H9 (cell line): ENCODE results near the gene ANKRD44. TPM values are rescaled to one million over a fixed set of nuclear protein-coding genes. Genes with fewer than 3 reads are reported as not detected.

Experiments
- DNase-seq: peaks from one replicate; pipeline ENCODE4 v3.0.0-alpha.2; 2017
- H2AFZ ChIP-seq: one replicate; pipeline ENCODE4 v1.6.1; 2013; ENCODE audit warnings: mild to moderate bottlenecking, low read length, control low read depth, moderate library complexity
- H2AK5ac ChIP-seq: 2 replicates; pipeline ENCODE4 v1.6.1; 2013; ENCODE audit warnings: low read length, control low read depth, mixed read lengths; ENCODE audit not compliant: insufficient read length
- H2BK120ac ChIP-seq: one replicate; pipeline ENCODE4 v1.6.1; 2013; ENCODE audit warnings: low read depth, mild to moderate bottlenecking, low read length, control low read depth, inconsistent platforms; ENCODE audit not compliant: poor library complexity, severe bottlenecking
- H2BK12ac ChIP-seq: 2 replicates; pipeline ENCODE4 v1.6.1; 2013; ENCODE audit warnings: low read length, control low read depth, mixed read lengths, low read depth; ENCODE audit not compliant: insufficient read length
- H2BK15ac ChIP-seq: 2 replicates; pipeline ENCODE4 v1.6.1; 2013; ENCODE audit warnings: low read depth, low read length, control low read depth
- H2BK20ac ChIP-seq: one replicate; pipeline ENCODE4 v1.6.1; 2013; ENCODE audit warnings: low read depth, mild to moderate bottlenecking, low read length, control low read depth, inconsistent platforms; ENCODE audit not compliant: poor library complexity, severe bottlenecking
- H2BK5ac ChIP-seq: 2 replicates; pipeline ENCODE4 v1.6.1; 2013; ENCODE audit warnings: low read length, control low read depth, mixed read lengths; ENCODE audit not compliant: insufficient read length
- H3K14ac ChIP-seq: 2 replicates; pipeline ENCODE4 v1.6.1; 2013; ENCODE audit warnings: low read length, control low read depth; ENCODE audit not compliant: insufficient read depth
- H3K18ac ChIP-seq: 2 replicates; pipeline ENCODE4 v1.6.1; 2013; ENCODE audit warnings: low read depth, mild to moderate bottlenecking, mixed read lengths, low read length, control low read depth; ENCODE audit not compliant: insufficient read length
- H3K23ac ChIP-seq: 2 replicates; pipeline ENCODE4 v1.6.1; 2013; ENCODE audit warnings: low read length, control low read depth, mixed read lengths, low read depth; ENCODE audit not compliant: insufficient read length
- H3K23me2 ChIP-seq: 2 replicates; pipeline ENCODE4 v1.6.1; 2013; ENCODE audit warnings: low read depth, mild to moderate bottlenecking, mixed read lengths, low read length, control low read depth; ENCODE audit not compliant: insufficient read length, poor library complexity, severe bottlenecking
- H3K27ac ChIP-seq: 2 replicates; pipeline ENCODE4 v1.5.1; 2013; ENCODE audit warnings: low read length, control low read depth, mixed read lengths, low read depth; ENCODE audit not compliant: insufficient read length
- H3K27me3 ChIP-seq: 2 replicates; pipeline ENCODE4 v1.6.1; 2013; ENCODE audit warnings: low read length, control low read depth, inconsistent platforms; ENCODE audit not compliant: insufficient read depth
- H3K4ac ChIP-seq: 2 replicates; pipeline ENCODE4 v1.6.1; 2013; ENCODE audit warnings: low read depth, mild to moderate bottlenecking, control low read depth, inconsistent platforms, low read length, moderate library complexity
- H3K4me1 ChIP-seq: 2 replicates; pipeline ENCODE4 v1.6.1; 2013; ENCODE audit warnings: low read length, control low read depth, inconsistent platforms; ENCODE audit not compliant: insufficient read depth
- H3K4me2 ChIP-seq: 2 replicates; pipeline ENCODE4 v1.6.1; 2013; ENCODE audit warnings: low read length, control low read depth, mixed read lengths; ENCODE audit not compliant: insufficient read length, insufficient read depth
- H3K56ac ChIP-seq: 2 replicates; pipeline ENCODE4 v1.6.1; 2013; ENCODE audit warnings: low read depth, mild to moderate bottlenecking, mixed read lengths, low read length, control low read depth; ENCODE audit not compliant: insufficient read length
- H3K79me1 ChIP-seq: 2 replicates; pipeline ENCODE4 v1.6.1; 2013; ENCODE audit warnings: low read depth, mild to moderate bottlenecking, moderate library complexity, low read length, control low read depth, inconsistent platforms; ENCODE audit not compliant: insufficient read depth, poor library complexity, severe bottlenecking
- H3K79me2 ChIP-seq: 2 replicates; pipeline ENCODE4 v1.6.1; 2013; ENCODE audit warnings: low read length, control low read depth, inconsistent platforms; ENCODE audit not compliant: insufficient read depth
- H3K9ac ChIP-seq: 2 replicates; pipeline ENCODE4 v1.6.1; 2013; ENCODE audit warnings: low read length, control low read depth, mixed read lengths; ENCODE audit not compliant: insufficient read length; ENCODE audit errors: extremely low read depth
- H3K9me3 ChIP-seq: one replicate; pipeline ENCODE4 v1.6.1; 2013; ENCODE audit warnings: low read depth, low read length, inconsistent platforms; ENCODE audit not compliant: control insufficient read depth
- H3T11ph ChIP-seq: one replicate; pipeline ENCODE4 v1.6.1; 2013; ENCODE audit warnings: mild to moderate bottlenecking, low read length, control low read depth, inconsistent platforms
- H4K20me1 ChIP-seq: one replicate; pipeline ENCODE4 v1.6.1; 2013; ENCODE audit not compliant: control insufficient read depth, insufficient read length, insufficient read depth
- H4K5ac ChIP-seq: 2 replicates; pipeline ENCODE4 v1.6.1; 2013; ENCODE audit warnings: low read depth, mild to moderate bottlenecking, mixed read lengths, low read length, control low read depth; ENCODE audit not compliant: insufficient read length
- H4K8ac ChIP-seq: replicated peaks from 2 replicates; pipeline ENCODE4 v1.6.1; 2013; ENCODE audit warnings: low read length, control low read depth, mixed read lengths, low read depth; ENCODE audit not compliant: insufficient read length
- H4K91ac ChIP-seq: 2 replicates; pipeline ENCODE4 v1.6.1; 2013; ENCODE audit warnings: low read depth, mild to moderate bottlenecking, moderate library complexity, mixed read lengths, low read length, control low read depth; ENCODE audit not compliant: insufficient read length
- H3K27ac Mint-ChIP-seq, 3 experiments: 2 replicates in 2 of 3; 3 replicates in 1 of 3; pipeline ENCODE4 v1.8.0; 2020 to 2021; ENCODE audit warnings: mixed read lengths in 3 of 3, mild to moderate bottlenecking in 1 of 3, moderate library complexity in 1 of 3
- H3K27me3 Mint-ChIP-seq: 2 replicates; pipeline ENCODE4 v1.8.0; 2021; ENCODE audit warnings: low read depth, mild to moderate bottlenecking, moderate library complexity, mixed read lengths
- H3K36me3 Mint-ChIP-seq, 3 experiments: 2 replicates in 2 of 3; 3 replicates in 1 of 3; pipeline ENCODE4 v1.8.0; 2020 to 2021; ENCODE audit warnings: low read depth in 3 of 3, mixed read lengths in 3 of 3; ENCODE audit not compliant: insufficient read depth in 1 of 3
- H3K4me1 Mint-ChIP-seq, 2 experiments: 2 replicates each; pipeline ENCODE4 v1.8.0; 2020; ENCODE audit warnings: mixed read lengths in 2 of 2
- H3K4me3 Mint-ChIP-seq, 2 experiments: 2 replicates in 1 of 2; 3 replicates in 1 of 2; pipeline ENCODE4 v1.8.0; 2020 to 2021; ENCODE audit warnings: mild to moderate bottlenecking in 2 of 2, mixed read lengths in 2 of 2, moderate library complexity in 1 of 2
- H3K9me3 Mint-ChIP-seq, 2 experiments: 2 replicates in 1 of 2; 3 replicates in 1 of 2; pipeline ENCODE4 v1.8.0; 2020; ENCODE audit warnings: mild to moderate bottlenecking in 2 of 2, mixed read lengths in 2 of 2, moderate library complexity in 1 of 2
- WGBS: extraction: QIAGEN DNeasy Blood & Tissue Kit; methylation state at CpG from one replicate; pipeline ENCODE4 v1.1.7; 2013; ENCODE audit warnings: missing lambda C conversion rate, low lambda C conversion rate, mixed read lengths; ENCODE audit not compliant: insufficient read length; ENCODE audit errors: extremely low coverage; 5-methylcytosine and 5-hydroxymethylcytosine counted together
- total RNA-seq: library from RNA; stranded (reverse); gene quantifications from 2 replicates; pipeline ENCODE4 v1.2.1, GENCODE V29; 2021
- TF ChIP-seq, protein P1 (sequence below): fragments of 200-600 bp; sonication (generic); conservative IDR thresholded peaks from 3 replicates; pipeline ENCODE4 v1.8.0; 2021; ENCODE audit warnings: antibody characterized with exemption, mild to moderate bottlenecking

ANKRD44 gene
- total RNA-seq, 1 experiment from 2014 or later, result 1.9 TPM

DNA sequence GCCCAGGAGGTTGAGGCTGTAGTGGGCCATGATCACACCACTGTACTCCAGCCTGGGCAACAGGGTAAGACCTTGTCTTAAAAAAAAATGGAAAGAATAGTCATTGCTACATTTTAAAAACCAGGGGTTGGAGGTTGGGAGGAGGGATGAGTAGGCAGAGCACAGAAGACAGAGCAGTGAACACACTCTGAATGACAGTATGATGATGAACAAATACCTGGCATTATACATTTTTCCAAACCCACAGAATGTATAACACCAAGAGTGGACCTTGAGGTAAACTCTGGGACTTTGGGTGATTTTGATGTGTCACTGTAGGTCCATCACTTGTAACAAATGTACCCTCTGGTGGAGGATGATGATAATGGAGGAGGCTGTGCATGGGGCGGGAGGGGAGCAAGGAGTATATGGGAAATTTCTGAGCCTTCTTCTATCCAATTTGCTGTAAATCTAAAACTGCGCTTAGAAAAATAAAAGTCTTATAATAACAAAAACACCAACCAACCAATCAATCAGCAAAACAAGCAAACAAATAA lies 272.6 kb downstream of the ANKRD44 start:
- Histone ChIP-seq H2BK15ac (no peak overlapping the region), H3K9me3 (no peaks in the 10 kb centered on the region), H3K9ac (no peak overlapping the region), H3K18ac (no peak overlapping the region), H3K27ac (no peak overlapping the region), H2BK20ac (no peak overlapping the region), H3K4me2 (no peak overlapping the region), H4K5ac (no peak overlapping the region), H4K20me1 (no peaks in the 10 kb centered on the region), H4K91ac (no peak overlapping the region), H3K23ac (no peak overlapping the region), H3K79me1 (no peaks in the 10 kb centered on the region), H2AK5ac (no peak overlapping the region), H2BK120ac (no peak overlapping the region), H3K23me2 (no peaks in the 10 kb centered on the region), H2AFZ (no peak overlapping the region), H3T11ph (no peak overlapping the region), H3K4me1 (no peaks in the 10 kb centered on the region), H2BK12ac (no peak overlapping the region), H3K14ac (no peak overlapping the region), H3K4ac (no peak overlapping the region), H4K8ac (no peak overlapping the region), H3K27me3 (no peaks in the 10 kb centered on the region), H2BK5ac (no peak overlapping the region), H3K56ac (no peak overlapping the region), H3K79me2 (no peaks in the 10 kb centered on the region)
- Mint-ChIP-seq H3K9me3 (no peaks in the 10 kb centered on the region; a peak in 1 of 5 replicates), H3K4me3 (no peak overlapping the region), H3K27me3 (no peaks in the 10 kb centered on the region), H3K4me1 (no peaks in the 10 kb centered on the region), H3K27ac (no peak overlapping the region), H3K36me3 (no peaks in the 10 kb centered on the region)
- TF ChIP-seq, protein P1, sequence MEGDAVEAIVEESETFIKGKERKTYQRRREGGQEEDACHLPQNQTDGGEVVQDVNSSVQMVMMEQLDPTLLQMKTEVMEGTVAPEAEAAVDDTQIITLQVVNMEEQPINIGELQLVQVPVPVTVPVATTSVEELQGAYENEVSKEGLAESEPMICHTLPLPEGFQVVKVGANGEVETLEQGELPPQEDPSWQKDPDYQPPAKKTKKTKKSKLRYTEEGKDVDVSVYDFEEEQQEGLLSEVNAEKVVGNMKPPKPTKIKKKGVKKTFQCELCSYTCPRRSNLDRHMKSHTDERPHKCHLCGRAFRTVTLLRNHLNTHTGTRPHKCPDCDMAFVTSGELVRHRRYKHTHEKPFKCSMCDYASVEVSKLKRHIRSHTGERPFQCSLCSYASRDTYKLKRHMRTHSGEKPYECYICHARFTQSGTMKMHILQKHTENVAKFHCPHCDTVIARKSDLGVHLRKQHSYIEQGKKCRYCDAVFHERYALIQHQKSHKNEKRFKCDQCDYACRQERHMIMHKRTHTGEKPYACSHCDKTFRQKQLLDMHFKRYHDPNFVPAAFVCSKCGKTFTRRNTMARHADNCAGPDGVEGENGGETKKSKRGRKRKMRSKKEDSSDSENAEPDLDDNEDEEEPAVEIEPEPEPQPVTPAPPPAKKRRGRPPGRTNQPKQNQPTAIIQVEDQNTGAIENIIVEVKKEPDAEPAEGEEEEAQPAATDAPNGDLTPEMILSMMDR, result no peak; the same call in 2 of the 3 replicates
- no peak for DNase-seq
- no CpG with 5 or more reads among the region's 2 CpGs for WGBS
